EL (cell line): ENCODE measurements around the gene MYO7A.
"Not testable (repeated sequence)": the region's sequence is repeated elsewhere in the genome, so short reads cannot be mapped to it uniquely, and the experiment has no call there.

ENCODE experiments used
- DNase-seq: peaks from one replicate; pipeline ENCODE4 v3.0.0-alpha.2; 2016

The MYO7A gene

DNA sequence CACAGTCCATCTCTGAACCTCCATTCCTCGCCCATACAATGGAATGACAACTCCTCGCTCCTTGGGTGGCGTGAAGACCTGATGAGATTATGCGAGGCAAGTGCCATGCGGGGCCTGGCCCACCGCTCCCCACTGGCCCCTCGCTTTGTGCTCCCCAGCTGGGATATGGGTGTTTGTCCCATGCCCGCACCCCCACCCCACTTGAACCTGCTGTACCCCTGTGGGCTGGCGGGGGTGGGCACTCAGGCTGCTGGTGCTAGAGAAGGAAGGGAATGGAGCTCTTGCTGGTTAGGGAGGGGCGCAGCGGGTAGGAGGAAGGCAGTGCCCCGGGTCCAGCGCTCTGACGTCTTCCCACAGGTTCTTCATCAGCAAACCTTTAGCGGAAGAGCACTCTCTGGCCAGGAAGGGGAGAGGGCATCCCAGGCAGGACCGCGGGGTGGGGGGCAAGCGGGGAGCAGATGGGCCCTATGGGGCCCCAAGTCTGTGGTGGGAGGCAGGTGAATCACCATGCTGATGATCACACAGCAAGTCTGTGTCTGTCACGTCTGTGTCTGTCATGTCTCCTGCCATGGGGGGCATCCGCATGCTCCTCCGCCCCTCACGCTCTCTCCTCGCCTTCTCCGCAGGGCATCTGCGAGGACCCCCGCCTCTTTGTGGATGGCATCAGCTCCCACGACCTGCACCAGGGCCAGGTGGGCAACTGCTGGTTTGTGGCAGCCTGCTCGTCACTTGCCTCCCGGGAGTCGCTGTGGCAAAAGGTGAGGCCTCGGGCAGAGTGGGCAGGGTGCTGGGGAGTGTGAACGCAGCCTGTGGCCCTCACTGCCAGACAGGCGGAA is 34.8 kb upstream of the MYO7A start:
- DNase-seq: no peak

DNA sequence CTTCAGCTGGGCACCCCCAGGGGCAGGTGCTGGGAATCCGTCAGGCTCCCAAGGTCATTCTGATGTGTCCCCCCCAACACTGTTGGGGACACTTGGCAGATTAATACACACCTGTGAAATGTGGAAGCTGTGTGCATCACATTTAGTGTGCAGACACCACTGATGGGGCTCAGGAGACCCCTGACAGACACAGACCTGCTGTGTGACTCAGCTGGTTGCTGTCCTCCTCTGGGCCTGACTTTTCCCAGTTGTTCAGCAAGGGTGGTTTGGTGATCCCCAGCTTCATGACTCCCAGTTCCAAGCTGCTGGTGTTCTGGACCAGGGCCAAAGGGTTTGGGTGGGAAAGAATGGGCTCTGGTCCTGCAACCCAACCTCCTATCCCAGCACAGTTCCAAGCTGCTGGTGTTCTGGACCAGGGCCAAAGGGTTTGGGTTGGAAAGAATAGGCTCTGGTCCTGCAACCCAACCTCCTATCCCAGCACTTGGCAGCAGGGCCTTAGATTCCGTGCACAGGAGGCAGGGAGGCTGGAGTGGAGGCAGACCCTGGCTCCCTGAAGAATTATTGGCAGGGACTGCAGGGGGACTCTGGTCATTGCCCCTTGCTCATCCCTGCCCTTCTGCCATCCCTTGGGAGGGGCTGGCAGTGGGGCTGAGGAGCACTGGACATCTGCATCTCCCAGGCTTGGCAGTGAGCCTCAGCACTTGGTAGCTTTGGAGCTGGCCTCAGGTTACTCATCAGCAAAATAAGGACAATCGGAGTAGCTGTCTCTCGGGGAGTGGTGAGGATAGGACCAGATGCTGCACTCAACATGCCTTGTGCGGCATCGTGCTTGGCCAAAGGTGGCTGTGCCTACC is 33.8 kb upstream of the MYO7A start:
- DNase-seq: no peak

DNA sequence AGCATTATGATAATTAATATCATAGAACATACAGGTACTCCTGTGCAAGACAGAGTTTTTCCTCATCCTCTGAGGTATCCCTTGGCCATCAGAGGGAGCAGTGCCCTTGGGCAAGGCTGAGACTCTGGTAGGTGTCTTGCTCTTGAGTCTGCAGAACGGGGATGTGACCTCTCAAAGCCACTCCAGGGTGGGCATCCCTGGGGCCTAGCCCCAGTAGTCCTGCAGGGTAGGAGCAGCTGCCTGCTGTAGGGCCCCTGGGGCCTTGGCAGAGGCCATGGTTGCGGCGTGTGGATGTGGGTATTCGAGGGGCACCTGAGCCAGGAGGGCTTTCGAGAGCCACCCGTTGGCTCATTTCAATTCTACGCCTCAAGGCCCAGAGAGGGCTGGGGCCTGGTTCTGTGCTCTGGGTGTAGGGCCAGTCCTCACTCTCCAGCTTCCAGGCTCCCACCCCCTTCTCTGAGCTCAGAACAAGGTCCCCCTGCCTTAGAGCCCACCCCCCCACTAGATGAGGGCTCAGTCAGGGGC is 33.1 kb upstream of the MYO7A start:
- no peak for DNase-seq

DNA sequence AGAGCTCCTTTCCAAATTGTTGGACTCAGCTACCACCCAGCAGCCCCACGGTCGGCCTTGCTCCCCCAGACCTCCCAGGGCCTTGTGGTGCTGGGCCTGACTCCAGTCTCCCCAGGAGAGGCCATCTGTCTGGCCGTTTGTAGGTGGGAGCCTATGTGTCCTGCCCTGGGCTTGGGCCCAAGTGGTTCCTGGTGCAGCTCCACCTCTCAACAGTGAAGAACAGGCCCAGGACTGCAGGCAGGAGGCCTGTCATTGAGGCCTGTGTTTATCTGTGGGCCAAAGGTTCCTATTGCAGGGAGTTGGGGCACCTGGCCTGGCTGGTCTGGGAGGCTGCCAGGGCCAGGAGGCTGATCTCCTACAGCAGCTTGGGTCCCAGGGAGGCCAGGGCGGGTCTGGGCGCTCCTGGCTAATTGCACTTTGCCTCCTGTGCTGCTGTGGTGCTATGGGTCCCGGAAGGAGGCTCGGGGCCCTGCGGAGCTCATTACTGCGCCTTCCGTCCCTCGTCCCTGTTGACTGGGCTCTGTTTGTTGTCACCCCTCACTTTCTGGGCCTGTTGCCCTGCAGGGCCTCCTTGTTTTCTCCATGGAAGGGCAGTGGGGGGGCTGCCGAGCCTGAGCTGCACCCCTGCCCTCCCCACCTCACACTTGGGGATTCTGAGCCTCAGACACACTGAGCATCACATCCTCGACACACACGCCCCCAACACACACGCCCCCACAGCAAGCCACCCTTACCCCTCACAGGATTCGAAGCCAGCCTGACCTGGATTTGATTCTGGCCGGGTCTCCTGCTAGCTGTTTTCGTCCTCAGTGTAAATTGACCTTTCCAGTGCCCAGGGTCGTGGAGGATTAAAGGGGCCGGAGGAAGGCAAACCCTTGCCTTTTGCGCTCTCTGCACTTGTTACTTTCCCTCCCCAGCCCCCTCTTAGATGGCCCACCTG is 32.2 kb upstream of the MYO7A start:
- DNase-seq: no peak

DNA sequence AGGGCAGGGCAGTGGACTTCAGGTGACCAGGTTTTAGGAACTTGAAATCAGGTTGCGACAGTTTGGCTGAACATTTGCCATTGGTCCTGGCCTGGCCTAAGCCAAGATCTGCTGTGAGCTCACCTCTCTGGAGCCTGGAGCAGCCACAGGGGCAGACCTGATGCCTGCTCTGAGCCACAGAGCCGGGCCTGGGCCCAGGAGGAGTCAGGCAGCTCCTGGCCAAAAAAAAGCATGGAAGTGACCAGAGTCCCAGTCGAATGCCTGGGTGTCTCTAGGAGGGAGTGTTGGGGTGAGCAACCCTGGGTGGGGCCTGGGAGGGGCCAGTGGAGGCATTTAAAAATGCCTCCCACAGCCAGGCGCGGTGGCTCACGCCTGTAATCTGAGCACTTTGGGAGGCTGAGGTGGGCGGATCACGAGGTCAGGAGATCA is 31.4 kb upstream of the MYO7A start:
- DNase-seq: no peak

DNA sequence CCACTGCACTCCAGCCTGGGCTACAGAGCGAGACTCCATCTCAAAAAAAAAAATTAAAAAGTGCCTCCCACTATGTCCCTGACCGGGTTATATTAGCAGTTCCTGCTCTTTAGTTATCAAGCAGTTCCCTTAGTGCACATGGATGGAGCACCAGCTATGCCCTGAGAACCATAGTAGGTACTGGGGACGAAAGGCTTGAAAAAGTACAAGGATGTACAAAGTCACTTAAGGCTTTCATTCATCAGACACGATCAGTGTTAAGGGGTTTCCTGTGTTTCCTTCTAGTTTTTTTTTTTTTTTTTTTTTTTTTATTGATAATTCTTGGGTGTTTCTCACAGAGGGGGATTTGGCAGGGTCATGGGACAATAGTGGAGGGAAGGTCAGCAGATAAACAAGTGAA is 30.9 kb upstream of the MYO7A start:
- not testable (repeated sequence) for DNase-seq

DNA sequence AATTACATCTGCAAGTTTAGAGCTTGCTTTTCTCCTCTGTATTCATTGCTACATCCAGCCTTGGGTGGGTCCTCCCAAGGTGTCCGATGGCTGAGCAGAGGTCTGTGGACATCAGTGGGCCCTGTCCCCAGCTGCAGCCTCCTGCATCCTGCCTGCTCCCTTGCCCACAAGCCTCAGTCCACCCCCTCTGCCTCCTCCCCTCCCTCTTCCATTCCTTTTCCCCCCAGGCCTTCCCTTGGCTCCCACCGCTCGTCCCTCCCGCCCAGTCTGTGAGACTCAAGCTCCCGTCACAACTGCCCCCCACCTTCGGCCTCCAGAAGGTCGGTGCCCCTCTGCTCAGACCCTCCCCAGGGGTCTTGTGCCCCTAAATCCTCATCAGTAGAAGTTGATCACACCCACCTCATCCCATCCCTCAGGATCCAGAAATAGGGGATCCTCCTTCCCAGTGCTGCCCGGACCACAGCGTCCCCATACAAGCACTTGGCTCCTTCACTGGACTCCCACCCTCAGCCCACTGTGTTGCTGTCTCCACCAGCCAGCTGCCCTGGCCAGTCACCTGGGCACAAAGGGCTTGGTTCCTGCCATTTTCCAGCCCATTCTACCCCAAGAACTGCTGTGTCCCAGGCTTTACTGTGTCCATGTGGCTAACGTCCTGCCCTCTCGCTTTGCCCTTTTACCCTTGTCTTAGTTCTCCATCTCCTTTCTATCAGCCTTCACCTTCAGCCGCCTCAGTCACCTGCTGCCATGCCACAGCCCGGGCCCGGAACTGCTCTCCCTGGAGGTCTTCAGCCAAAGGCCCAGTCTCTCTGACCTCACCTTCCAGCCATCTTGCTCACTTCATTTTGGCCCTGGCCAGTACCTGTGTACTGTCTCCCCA is 27.6 kb upstream of the MYO7A start:
- no peak for DNase-seq

DNA sequence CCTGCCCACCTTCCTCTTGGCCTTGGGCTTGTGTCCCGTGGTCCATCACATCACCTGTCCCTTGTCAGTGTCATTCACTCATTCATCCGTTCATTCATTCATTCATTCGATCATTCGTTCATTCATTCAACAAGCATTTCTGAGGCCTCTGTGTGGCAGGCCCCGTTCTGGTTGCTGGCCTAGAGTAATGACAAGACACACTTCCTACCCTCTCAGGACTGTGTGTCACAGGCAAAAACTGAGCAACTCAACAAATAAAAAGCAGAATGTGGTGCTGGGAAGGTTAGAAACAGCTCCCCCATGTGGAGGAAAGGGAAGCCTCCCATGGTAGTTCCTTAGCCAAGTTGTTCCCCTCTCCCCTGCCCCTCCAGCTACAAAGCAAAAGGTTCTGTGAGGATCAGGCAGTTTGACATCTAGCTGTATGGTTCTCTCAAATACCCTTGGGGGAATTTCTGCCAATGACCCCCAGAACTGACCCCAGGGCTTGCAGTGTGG is 27.0 kb upstream of the MYO7A start:
- DNase-seq: peak; percentile 31

DNA sequence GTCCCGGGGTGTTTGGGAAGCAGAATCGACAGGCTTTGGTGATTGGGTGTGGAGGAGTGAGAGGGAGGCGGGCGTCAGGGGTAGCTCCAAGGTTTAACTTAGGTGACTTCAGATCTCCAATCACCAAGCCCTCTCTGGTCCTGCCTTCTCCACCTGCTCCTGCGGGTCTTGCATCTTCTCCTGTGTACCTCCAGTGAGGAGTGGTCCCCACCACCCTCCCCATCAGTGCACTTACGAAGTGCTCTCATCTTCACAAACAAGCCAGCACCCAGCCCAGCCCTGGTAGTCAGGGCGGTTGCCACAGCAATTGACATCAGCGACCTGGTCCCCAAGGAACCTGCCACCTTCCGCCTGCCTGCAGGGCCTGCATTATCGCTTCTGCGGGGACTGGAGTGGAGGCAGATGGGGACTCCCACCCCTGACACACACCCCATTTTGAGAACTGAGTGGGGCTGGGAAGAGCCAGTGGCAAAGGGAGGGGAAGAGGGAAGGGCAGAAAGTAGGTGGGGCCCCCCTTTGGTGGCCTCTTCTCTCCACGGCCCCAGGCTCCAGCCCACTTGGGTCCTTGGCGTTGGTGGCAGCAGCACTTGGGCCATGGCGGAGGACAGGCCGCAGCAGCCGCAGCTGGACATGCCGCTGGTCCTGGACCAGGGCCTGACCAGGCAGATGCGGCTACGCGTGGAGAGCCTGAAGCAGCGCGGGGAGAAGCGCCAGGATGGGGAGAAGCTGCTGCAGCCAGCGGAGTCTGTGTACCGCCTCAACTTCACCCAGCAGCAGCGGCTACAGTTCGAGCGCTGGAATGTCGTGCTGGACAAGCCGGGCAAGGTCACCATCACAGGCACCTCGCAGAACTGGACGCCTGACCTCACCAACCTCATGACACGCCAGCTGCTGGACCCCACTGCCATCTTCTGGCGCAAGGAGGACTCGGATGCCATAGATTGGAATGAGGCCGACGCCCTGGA is 25.5 kb upstream of the MYO7A start, which contains the start of gene OMP:
Gene OMP (plus strand): TSS at position 595 of the 965 bp plus-strand sequence. CDS start 0 bp downstream, at position 595.
- no peak for DNase-seq

DNA sequence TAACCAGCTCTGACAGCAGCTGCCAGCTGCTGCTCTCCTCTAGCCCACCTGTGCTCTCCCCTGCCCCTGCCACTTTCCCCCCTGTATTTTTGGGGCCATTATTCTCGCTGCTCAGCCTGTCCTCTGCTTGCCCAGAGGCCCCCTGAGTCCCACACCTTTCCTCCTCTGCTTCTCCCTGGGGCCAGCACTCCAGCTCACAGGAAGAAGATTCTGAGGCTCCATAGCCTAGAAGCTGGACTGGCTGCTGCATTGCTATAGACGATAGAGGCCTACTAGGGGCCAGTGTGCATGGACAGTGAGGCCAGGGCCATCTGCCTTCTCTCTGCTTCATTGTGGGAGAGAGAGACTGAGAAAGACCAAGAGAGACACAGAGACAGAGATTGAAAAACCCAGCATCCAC is 24.7 kb upstream of the MYO7A start:
- DNase-seq: no peak

DNA sequence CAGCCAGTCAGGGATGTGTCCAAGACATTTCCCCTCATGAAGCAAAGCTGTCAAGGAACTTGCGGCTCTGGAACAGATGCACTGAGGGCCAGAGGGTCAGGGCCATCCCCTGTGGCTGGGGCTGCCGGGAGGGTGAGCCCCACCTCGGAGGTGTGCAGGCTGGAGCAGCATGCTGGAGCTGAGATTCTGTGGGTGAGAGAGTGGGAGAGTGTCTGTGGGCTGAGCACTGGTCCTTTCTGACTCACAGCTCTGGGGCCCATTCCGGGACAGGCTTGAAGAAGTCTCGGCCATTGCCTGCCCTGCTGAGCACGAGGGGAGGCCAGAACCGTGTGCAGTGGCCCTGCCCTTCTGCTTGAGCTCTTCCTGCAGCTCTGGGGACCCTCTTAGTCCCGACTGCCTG is 23.3 kb upstream of the MYO7A start:
- DNase-seq: no peak

DNA sequence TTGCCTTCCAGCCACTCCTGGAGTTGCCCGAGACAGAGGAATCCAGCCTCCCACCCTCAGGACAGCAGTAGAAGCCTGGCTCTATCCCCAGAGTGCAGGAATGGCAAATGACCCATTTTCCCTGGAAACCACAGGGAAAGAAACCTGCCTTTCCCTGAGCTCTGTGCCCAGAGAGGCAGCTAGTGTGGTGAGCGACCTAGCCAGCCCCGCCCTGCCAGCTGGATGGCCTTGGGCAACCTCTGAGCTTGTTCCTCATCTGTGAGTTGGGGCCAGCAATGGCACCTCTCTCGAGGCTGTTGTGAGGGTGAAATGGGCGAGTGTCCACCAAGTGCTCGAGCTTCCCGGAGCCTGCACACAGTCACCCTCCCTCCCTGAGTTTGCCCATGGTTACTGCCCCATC is 21.7 kb upstream of the MYO7A start:
- DNase-seq: no peak

DNA sequence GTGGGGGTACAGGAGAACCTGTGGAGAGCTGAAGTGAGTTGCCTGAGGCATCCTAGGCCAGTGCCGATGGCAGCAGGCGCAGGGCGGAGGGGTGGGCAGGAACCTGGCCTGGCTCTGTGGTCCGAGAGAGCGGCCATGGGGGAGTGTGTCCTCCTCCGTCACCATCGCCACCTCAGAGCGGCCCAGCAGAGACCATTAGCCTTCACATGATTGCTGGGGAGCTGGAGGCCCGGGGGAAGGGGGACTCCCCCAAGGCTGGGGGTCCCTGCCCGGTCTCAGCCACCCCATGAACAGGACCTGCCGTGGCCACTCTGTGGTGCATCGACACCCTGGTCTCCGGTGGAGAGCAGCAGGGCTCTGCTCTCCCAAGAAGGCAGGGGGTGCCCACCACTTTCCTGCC is 21.3 kb upstream of the MYO7A start:
- DNase-seq: no peak

DNA sequence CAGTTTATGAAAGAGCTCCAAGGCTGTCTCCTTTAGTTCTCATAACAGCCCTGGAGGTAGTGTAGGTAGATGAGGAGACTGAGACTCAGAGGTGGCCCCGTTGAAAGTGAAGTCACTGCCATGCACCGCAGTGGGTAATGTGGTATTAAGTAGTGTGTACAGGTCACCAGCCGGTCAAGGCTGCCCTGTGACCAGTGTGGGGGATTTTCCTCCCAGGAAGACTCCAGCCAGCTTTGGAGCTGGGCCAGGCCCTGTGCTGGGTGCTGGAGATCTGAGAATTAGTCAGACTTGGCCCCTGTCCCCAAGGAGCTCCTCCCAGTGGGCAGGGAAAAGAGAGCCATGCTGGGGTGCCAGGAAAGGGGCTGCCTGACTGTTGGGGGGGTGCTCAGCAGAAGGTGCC is 20.1 kb upstream of the MYO7A start:
- DNase-seq: peak; percentile 96

DNA sequence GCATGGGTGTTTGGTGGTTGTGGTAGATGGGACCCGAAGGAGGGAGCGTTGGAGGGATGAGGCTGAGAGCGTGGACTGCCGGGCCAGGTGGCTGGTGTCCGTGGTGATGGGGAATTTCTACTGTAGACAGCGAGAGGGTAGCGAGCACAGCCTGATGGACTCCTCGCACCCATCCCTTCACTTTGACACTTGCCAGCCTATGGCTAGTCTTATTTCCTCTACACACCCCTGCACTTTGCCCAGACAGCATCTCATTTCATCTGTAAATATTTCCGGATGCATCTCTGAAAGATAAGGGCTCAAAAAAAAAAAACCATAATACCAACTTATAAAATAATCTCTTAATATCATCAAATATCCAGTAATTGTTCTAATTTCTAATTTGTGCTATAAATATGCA is 19.6 kb upstream of the MYO7A start:
- no peak for DNase-seq

DNA sequence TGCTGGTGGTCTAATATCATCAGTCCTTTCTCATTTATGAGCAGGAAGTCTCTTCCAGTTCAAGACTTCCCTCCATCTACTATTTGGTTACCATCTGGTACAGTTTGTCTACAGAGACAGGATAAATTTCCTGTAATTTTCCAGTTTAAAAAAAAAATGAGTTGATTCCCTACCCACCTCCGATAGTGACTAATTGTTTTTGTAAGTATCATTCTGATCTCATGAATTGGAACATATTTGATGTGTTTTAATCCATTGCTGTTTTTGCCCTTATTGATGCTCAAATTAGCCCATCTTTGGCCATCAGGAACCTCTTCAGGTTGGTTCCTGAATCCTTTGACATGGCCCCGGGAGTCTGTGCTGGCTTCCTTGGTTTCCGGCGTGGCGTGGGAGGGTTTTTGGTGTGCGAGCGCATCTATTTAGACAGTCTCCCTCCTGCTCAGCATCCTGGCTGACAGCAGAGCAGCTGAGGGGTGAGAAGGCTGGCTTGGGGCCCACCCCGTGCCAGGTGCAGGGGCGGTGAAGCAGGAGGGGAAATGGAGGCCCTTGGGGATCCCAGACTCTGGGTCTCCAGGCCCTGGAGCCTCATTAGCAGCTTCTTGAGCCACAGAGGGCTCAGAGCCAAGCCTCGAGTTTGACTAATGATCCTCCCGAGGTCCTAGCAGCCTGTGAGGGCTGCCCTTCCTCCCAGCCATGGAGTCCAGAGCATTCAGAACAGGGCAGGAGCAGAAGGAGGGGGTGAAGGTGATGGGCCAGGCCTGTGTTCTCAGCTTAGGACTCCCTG is 18.6 kb upstream of the MYO7A start:
- DNase-seq: peak; percentile 53

DNA sequence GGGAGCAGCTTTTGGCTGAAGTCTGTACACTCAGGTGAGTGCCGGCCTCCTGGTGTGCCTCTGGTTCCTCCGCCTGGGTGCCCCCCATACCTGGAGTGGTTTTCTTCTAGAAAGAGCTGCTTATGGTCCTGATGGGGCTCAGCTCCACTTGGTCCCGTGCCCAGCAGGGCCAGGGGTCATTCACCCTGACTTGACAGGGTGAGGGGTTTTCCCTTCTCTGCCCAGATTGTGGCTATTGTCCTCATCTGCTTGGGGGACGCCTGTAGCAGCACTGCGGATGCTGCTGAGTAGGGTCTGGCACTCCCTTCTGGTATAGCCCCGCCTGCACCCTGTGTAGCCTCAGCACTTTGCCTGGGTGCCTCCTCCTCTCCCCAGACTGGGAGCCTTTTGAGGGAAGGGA is 17.2 kb upstream of the MYO7A start:
- no peak for DNase-seq

DNA sequence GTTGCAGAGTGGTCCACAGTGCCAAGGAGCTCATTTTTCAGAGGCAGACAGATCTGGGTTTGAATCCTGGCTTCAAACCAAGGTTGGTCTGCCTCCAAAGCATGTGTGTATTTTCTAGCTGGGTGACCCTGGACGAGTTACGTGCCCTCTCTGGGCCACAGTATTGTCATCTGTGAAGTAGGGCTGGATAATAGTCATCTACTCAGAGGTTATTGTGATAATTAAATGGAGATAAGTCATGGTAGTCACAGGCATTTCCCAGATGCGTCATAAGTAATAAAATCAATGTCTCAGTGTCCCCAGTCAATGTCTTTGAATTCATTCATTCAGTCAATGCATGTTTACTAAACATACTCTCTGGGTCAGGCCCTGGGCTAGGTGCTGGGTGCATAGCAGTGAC is 16.8 kb upstream of the MYO7A start:
- no peak for DNase-seq

DNA sequence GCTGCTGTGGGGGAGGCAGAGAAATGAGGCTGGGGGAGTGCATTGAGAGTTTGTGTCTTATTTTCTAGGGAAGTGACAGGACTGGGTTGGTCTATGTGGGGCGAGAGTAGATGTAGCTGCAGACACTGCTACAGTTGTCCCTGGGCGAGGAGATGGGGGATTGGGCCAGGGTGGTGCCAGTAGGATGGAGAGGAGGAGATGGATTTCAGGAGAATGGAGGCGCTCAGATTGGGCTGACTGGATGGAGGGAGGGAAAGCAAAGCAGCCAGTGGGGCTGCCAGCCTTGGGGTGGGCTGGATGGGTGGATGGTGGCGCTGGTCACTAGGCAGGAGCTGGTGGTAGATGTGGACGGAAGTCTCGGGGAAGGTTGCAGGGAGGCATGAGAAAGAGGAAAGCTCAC is 16.1 kb upstream of the MYO7A start:
- no peak for DNase-seq
